Upper lobe of left lung (tissue), 6 donors: ENCODE data around the gene PLIN4. TPM values are rescaled to one million over a fixed set of nuclear protein-coding genes. Genes with fewer than 3 reads are reported as not detected.

Experiments used
- ATAC-seq, 2 donors: fragments of 200-7000 bp; cut with Tn5 transposase; one replicate each; pipeline ENCODE4 v1.9.1; 2022; ENCODE audit warnings: mild to moderate bottlenecking in 2 of 2, moderate library complexity in 2 of 2; ENCODE audit not compliant: low FRiP score in 2 of 2
- DNase-seq, 2 donors: peaks; one replicate each; pipeline ENCODE4 v3.0.0-alpha.2; 2019 to 2020
- H3K27ac ChIP-seq, 4 donors: fragments of 200-600 bp; sonication (generic); one replicate each; pipeline ENCODE4 v1.5.1; 2016 to 2019
- H3K27me3 ChIP-seq, 4 donors: fragments of 200-600 bp; sonication (generic); one replicate each; pipeline ENCODE4 v1.5.1; 2017 to 2019
- H3K36me3 ChIP-seq, 4 donors: fragments of 200-600 bp; sonication (generic); one replicate each; pipeline ENCODE4 v1.5.1; 2016 to 2019
- H3K4me1 ChIP-seq, 4 donors: fragments of 200-600 bp; sonication (generic); one replicate each; pipeline ENCODE4 v1.5.1; 2018 to 2019
- H3K4me3 ChIP-seq, 4 donors: fragments of 200-600 bp; sonication (generic); one replicate each; pipeline ENCODE4 v1.5.1; 2017 to 2019; ENCODE audit warnings: mild to moderate bottlenecking in 2 of 4, moderate library complexity in 1 of 4
- H3K9me3 ChIP-seq, 4 donors: fragments of 200-600 bp; sonication (generic); one replicate each; pipeline ENCODE4 v1.5.1; 2018 to 2019
- EP300 ChIP-seq, 4 donors: sonication (generic); formaldehyde crosslinking; IDR thresholded peaks; one replicate each; pipeline ENCODE4 v1.5.1; 2017; ENCODE audit warnings: antibody characterized with exemption in 4 of 4, control low read depth in 2 of 4
- POLR2A ChIP-seq, 4 donors: fragments of 450-650 bp; IDR thresholded peaks; one replicate each; pipeline ENCODE4 v1.5.1; 2016 to 2017; ENCODE audit warnings: antibody characterized with exemption in 4 of 4, mild to moderate bottlenecking in 2 of 4
- POLR2AphosphoS5 ChIP-seq, 2 donors: sonication (generic); formaldehyde crosslinking; IDR thresholded peaks; one replicate each; pipeline ENCODE4 v1.5.1; 2017; ENCODE audit warnings: antibody characterized with exemption in 2 of 2
- WGBS, 2 donors: methylation state at CpG; one replicate each; pipeline ENCODE4 v1.1.5; 2017 to 2018; 5-methylcytosine and 5-hydroxymethylcytosine counted together
- total RNA-seq, 6 donors: library from RNA; depleted of rRNA in 4 of 6; stranded (reverse); fragments of >200 nt in 4 of 6; gene quantifications; one replicate each; pipeline versions ENCODE4 v1.1.0 to v1.2.1, GENCODE V29; 2016 to 2021
- TF ChIP-seq, protein P1 (sequence below), 6 experiments: fragments of 450-650 bp in 4 of 6; fragments of 200-600 bp in 2 of 6; sonication (generic) in 2 of 6; IDR thresholded peaks; one replicate each; pipeline ENCODE4 v1.5.1; 2016 to 2019; ENCODE audit warnings: antibody characterized with exemption in 6 of 6
- donor health status: DM: no; HTN: no; CAD: no; lungs with moderate emphysema.
- donor health status: DM: no; HTN: yes; CAD: no; lungs with severe emphysema.

Gene PLIN4
- total RNA-seq, 6 donors from 2014 or later = 1.8 to 11.5 (median 3.8) TPM

- ATAC-seq = no peak
- no peaks in the 10 kb centered on the region for H3K36me3 ChIP-seq
- peak in 1 of 2 donors; percentile 67 for DNase-seq
- H3K27me3 ChIP-seq = no peaks in the 10 kb centered on the region
- TF ChIP-seq POLR2AphosphoS5 (IDR thresholded peaks at IDR 0.05) (no peak), EP300 (IDR thresholded peaks at IDR 0.05) (no peak), POLR2A (IDR thresholded peaks at IDR 0.05) (no peak)
- TF ChIP-seq, protein P1, sequence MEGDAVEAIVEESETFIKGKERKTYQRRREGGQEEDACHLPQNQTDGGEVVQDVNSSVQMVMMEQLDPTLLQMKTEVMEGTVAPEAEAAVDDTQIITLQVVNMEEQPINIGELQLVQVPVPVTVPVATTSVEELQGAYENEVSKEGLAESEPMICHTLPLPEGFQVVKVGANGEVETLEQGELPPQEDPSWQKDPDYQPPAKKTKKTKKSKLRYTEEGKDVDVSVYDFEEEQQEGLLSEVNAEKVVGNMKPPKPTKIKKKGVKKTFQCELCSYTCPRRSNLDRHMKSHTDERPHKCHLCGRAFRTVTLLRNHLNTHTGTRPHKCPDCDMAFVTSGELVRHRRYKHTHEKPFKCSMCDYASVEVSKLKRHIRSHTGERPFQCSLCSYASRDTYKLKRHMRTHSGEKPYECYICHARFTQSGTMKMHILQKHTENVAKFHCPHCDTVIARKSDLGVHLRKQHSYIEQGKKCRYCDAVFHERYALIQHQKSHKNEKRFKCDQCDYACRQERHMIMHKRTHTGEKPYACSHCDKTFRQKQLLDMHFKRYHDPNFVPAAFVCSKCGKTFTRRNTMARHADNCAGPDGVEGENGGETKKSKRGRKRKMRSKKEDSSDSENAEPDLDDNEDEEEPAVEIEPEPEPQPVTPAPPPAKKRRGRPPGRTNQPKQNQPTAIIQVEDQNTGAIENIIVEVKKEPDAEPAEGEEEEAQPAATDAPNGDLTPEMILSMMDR (IDR thresholded peaks at IDR 0.05) = no peak
- WGBS, 2 donors = 71 to 72% methylated on average over 1 to 8 of the region's 8 CpGs
- no peaks in the 10 kb centered on the region for H3K9me3 ChIP-seq
- no peak overlapping the region for H3K4me3 ChIP-seq
- H3K27ac ChIP-seq = no peak overlapping the region
- H3K4me1 ChIP-seq = no peaks in the 10 kb centered on the region
These were observed 1.4 kb downstream of the PLIN4 start for GRCh38 chr19:4516939-4517300.

GRCh38 chr19:4516199-4516938 lies 1.9 kb downstream of the PLIN4 start:
- no peak for DNase-seq
- Histone ChIP-seq H3K27ac (no peak overlapping the region), H3K27me3 (no peaks in the 10 kb centered on the region), H3K9me3 (no peaks in the 10 kb centered on the region), H3K4me1 (no peaks in the 10 kb centered on the region), H3K36me3 (no peaks in the 10 kb centered on the region), H3K4me3 (no peak overlapping the region)
- TF ChIP-seq EP300 (IDR thresholded peaks at IDR 0.05) (no peak), POLR2AphosphoS5 (IDR thresholded peaks at IDR 0.05) (no peak), POLR2A (IDR thresholded peaks at IDR 0.05) (no peak)
- TF ChIP-seq, protein P1 (IDR thresholded peaks at IDR 0.05) = no peak
- 71 to 87% methylated on average over 4 to 14 of the region's 14 CpGs for WGBS, 2 donors
- ATAC-seq = no peak

GRCh38 chr19:4515732-4516131 lies 2.6 kb downstream of the PLIN4 start:
- no peaks in the 10 kb centered on the region for H3K9me3 ChIP-seq
- TF ChIP-seq POLR2AphosphoS5 (IDR thresholded peaks at IDR 0.05) (no peak), EP300 (IDR thresholded peaks at IDR 0.05) (no peak), POLR2A (IDR thresholded peaks at IDR 0.05) (no peak)
- no peak overlapping the region for H3K27ac ChIP-seq
- no peaks in the 10 kb centered on the region for H3K36me3 ChIP-seq
- no peak overlapping the region for H3K4me3 ChIP-seq
- no peaks in the 10 kb centered on the region for H3K27me3 ChIP-seq
- 84 to 93% methylated on average over 5 of the region's 5 CpGs for WGBS, 2 donors
- no peak for ATAC-seq
- DNase-seq = no peak
- H3K4me1 ChIP-seq = no peaks in the 10 kb centered on the region

DNA sequence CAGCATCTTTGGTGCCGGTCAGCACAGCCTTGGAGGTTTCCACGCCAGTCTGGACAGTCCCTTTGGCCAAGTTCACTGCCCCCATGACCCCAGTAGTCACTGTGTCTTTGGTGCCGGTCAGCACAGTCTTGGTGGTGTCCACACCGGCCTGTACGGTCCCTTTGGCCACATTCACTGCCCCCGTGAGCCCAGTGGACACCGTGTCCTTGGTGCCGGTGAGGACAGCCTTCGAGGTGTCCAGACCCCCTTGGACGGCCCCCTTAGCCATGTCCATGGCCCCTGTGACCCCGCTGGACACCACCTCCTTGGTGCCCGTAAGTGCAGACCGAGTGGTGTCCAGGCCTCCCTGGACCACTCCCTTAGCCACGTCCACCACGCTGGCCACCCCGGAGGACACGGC lies 5.0 kb downstream of the PLIN4 start:
- H3K36me3 ChIP-seq = no peaks in the 10 kb centered on the region
- H3K4me1 ChIP-seq = no peaks in the 10 kb centered on the region
- WGBS, 2 donors = 81 to 93% methylated on average over 7 to 17 of the region's 17 CpGs
- no peaks in the 10 kb centered on the region for H3K27me3 ChIP-seq
- peak in 1 of 2 donors; percentile 44 for DNase-seq
- no peak overlapping the region for H3K27ac ChIP-seq
- ATAC-seq = no peak
- no peak overlapping the region for H3K4me3 ChIP-seq
- no peaks in the 10 kb centered on the region for H3K9me3 ChIP-seq
- TF ChIP-seq, protein P1 (IDR thresholded peaks at IDR 0.05) = no peak
- TF ChIP-seq POLR2AphosphoS5 (IDR thresholded peaks at IDR 0.05) (no peak), POLR2A (IDR thresholded peaks at IDR 0.05) (no peak), EP300 (IDR thresholded peaks at IDR 0.05) (no peak)

DNA sequence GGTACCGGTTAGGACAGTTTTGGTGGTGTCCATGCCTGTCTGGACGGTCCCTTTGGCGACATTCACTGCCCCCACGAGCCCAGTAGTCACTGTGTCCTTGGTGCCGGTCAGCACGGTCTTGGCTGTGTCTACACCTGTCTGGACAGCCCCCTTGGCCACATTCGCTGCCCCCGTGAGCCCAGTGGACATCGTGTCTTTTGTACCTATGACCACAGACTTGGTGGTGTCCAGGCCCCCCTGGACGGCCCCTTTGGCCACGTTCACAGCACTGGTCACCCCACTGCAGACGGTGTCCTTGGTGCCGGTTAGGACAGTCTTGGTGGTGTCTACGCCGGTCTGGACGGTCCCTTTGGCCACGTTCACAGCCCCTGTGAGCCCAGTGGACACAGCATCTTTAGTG lies 6.2 kb downstream of the PLIN4 start:
- no peak overlapping the region for H3K4me3 ChIP-seq
- whole genome bisulfite sequencing, 2 donors = 86 to 90% methylated on average over 4 to 17 of the region's 17 CpGs
- no peak overlapping the region for H3K27ac ChIP-seq
- ATAC-seq = no peak
- H3K4me1 ChIP-seq = no peaks in the 10 kb centered on the region
- peak in 1 of 2 donors; percentile 51 for DNase-seq
- H3K36me3 ChIP-seq = no peaks in the 10 kb centered on the region
- H3K27me3 ChIP-seq = no peaks in the 10 kb centered on the region
- H3K9me3 ChIP-seq = no peaks in the 10 kb centered on the region
- no peak for TF ChIP-seq POLR2A (IDR thresholded peaks at IDR 0.05)
